Mononuclear cell (primary cell): Measurements from ENCODE around the gene RNF11. TPM values are rescaled to one million over a fixed set of nuclear protein-coding genes. Genes with fewer than 3 reads are reported as not detected.

Source experiments
- H3K27me3 ChIP-seq: 2 replicates; pipeline ENCODE4 v1.6.0; 2011; ENCODE audit warnings: low read length, control low read depth; ENCODE audit not compliant: insufficient read depth
- H3K4me1 ChIP-seq: 2 replicates; pipeline ENCODE4 v1.5.1; 2011; ENCODE audit warnings: mild to moderate bottlenecking, low read length, control low read depth; ENCODE audit not compliant: insufficient read depth
- H3K4me3 ChIP-seq: 2 replicates; pipeline ENCODE4 v1.5.1; 2011; ENCODE audit warnings: mild to moderate bottlenecking, low read length, moderate library complexity
- H3K9me3 ChIP-seq: 2 replicates; pipeline ENCODE4 v1.5.1; 2011; ENCODE audit warnings: low read depth, mild to moderate bottlenecking, control low read depth, low read length
- total RNA-seq: library from RNA; depleted of rRNA; stranded (reverse); fragments of >200 nt; gene quantifications from one replicate; pipeline ENCODE4 v1.2.3, GENCODE V29; 2012

Gene RNF11
- total RNA-seq, 1 donor, result 134 TPM

DNA sequence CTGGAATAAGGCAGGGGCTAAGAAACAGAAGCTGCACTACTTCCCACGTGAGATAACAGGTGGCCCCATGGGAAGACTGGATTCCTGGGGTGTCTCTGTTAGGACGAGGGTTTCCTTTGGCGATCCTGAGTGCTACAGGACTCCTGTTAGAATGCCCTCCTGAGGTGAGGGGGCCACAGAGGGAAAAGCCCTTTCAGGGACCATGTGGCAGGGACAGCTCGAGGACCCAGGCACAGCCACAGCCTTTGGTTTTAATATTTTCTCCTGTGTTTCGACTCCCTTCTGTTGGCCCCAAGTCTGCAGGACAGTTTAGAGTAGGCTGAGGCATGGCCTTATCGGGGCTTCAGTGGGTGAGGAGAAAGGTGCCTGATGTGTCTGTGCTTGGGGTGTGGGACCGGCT, 81.7 kb downstream of the RNF11 start:
- H3K9me3 ChIP-seq, result no peaks in the 10 kb centered on the region
- H3K4me1 ChIP-seq, result peaks cover 6% of the 10 kb centered on the region

DNA sequence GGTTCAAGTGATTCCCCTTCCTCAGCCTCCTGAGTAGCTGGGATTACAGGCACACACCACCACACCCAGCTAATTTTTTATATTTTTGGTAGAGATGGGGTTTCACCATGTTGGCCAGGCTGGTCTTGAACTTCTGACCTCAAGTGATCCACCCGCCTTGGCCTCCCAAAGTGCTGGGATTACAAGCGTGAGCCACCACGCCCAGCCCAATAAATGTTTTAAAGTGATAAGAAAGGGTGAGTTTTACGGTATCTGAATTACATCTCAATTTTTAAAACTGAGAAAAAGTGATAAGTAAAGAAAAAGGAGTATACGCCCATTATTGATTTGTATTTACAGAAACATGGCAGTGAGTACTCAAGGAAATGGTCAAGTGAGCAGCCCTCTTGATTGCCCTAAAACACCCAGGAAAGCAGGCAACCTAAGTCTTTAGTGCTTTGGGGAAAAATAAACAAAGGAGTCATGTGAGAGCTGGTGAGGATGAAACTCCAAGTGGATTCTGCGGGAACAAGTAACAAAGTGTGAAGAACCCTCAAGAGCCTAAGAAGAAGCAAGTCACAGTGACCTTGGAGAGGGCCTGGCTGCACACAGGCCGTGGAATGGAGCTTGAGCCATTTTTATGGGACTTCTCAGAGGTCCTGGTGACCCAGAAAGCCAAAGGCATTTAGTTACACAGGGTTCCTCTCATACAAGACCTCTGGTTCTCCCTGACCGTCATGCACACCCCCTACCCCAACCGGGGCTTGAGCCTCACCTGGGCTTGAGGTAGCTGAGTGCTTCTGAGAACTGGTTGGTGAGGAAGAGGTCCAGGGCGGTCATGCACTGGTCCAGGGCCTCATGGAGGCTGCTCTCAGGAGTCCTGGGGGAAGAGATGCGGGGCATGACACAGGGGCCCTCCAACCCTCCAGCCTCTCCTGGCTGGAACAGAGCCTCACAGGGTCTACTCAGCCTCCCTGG, 85.2 kb downstream of the RNF11 start:
- Histone ChIP-seq H3K4me3 (no peak overlapping the region), H3K27me3 (no peaks in the 10 kb centered on the region), H3K4me1 (no peaks in the 10 kb centered on the region), H3K9me3 (no peaks in the 10 kb centered on the region)

More for the DNA sequence above, 81.7 kb downstream of the RNF11 start:
- H3K27me3 ChIP-seq, result no peaks in the 10 kb centered on the region
- no peak overlapping the region for H3K4me3 ChIP-seq

DNA sequence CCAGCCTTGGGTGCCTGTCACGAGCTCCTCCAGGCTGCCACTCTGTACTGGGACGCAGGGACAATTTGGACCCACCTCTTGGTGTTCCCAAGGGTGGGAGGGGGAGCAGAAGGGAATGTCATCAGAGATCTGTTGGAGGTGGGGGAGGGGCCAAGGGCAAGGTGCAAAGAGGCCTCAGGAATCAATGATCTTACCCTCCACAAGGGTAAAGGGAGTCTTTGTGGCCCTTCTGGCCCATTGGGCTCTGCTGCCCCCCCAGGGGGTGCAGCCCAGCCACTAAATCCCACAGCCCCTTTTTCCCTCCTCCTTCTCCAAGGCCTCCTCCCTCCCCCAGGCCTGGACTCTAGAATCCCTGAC, 85.8 kb downstream of the RNF11 start:
- Histone ChIP-seq H3K4me1 (no peaks in the 10 kb centered on the region), H3K4me3 (no peak overlapping the region), H3K27me3 (no peaks in the 10 kb centered on the region), H3K9me3 (no peaks in the 10 kb centered on the region)

DNA sequence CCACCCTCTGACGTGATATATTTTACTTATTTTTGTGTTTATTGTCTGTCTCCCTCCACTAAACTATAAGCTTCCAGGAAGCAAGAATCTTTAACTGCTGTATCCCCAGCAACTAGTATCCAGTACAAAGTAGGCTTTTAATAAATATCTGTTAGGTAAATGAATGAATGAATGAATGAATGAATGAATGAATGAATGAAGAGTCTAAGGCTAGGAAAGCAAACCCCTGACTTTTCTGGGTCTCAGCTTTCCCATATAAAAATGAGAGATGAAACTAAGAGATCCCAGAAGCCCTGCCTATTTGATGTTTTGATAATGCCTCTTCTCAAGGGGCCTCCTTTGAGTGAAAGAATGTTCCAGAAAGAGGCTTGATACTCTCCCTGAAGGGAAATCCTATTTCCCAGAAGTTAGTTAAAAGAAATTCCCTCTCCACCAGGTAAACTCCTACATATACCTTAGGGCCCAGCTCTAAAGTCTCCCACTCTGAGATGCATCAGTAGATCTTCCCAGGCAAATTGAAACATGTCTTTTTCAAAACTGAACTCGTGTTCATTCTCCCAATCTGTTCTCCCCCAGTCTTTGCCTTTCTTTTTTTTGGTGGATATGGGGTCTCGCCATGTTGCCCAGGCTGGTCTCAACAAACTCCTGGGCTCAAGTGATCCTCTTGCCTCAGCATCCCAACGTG, 86.5 kb downstream of the RNF11 start:
- H3K4me1 ChIP-seq, result no peaks in the 10 kb centered on the region

More for the DNA sequence above, 86.5 kb downstream of the RNF11 start:
- no peak overlapping the region for H3K4me3 ChIP-seq
- H3K27me3 ChIP-seq, result no peaks in the 10 kb centered on the region
- no peaks in the 10 kb centered on the region for H3K9me3 ChIP-seq

Other genes with a start within 250 kb of the RNF11 start
- gene C1orf185, start 134.0 kb upstream of the RNF11 start, total RNA-seq, result not detected
- gene TTC39A, start 94.3 kb downstream of the RNF11 start, total RNA-seq, result 0.10 TPM